ENCODE data around the gene NTM.

GRCh38 chr11:131924457-131925201 lies 554.2 kb downstream of the NTM start:
- TF ChIP-seq CTCF (conservative IDR thresholded peaks at IDR 0.05; ENCODE audit: low read length): no peak
- no peak for TF ChIP-seq EZH2phosphoT487 (IDR thresholded peaks at IDR 0.05; ENCODE audit: borderline replicate concordance)

Data from Loucy (cell line).